Right lobe of liver (tissue), 6 donors: ENCODE measurements around the gene PCID2. TPM values are rescaled to one million over a fixed set of nuclear protein-coding genes. Genes with fewer than 3 reads are reported as not detected.
A peak's percentile ranks its signal among the peaks of the same experiment; 100 is the strongest.

Experiments
- ATAC-seq, 4 donors: fragments of 200-7000 bp; cut with Tn5 transposase; one replicate each; pipeline ENCODE4 v1.9.1; 2020; ENCODE audit warnings: mild to moderate bottlenecking in 4 of 4, moderate library complexity in 4 of 4
- DNase-seq, 3 donors: peaks; one replicate each; pipeline ENCODE4 v3.0.0-alpha.2; 2020
- H3K27ac ChIP-seq, 3 donors: fragments of 200-600 bp; one replicate each; pipeline ENCODE4 v1.8.0; 2022
- H3K27me3 ChIP-seq, 2 donors: fragments of 200-600 bp; one replicate each; pipeline ENCODE4 v1.8.0; 2022
- H3K36me3 ChIP-seq, 4 donors: fragments of 200-600 bp; sonication (generic) in 1 of 4; one replicate each; pipeline versions ENCODE4 v1.5.1 to v1.8.0; 2017 to 2022; ENCODE audit warnings: control low read depth in 1 of 4
- H3K4me1 ChIP-seq, 4 donors: fragments of 200-600 bp; sonication (generic) in 1 of 4; one replicate each; pipeline versions ENCODE4 v1.5.1 to v1.8.0; 2017 to 2022; ENCODE audit warnings: control low read depth in 1 of 4
- H3K4me3 ChIP-seq, 3 donors: fragments of 200-600 bp; one replicate each; pipeline ENCODE4 v1.8.0; 2022
- H3K9me3 ChIP-seq, 4 donors: fragments of 200-600 bp; sonication (generic) in 1 of 4; one replicate each; pipeline versions ENCODE4 v1.5.1 to v1.8.0; 2017 to 2022; ENCODE audit warnings: control low read depth in 1 of 4
- POLR2A ChIP-seq: fragments of 450-650 bp; IDR thresholded peaks from one replicate; pipeline ENCODE4 v1.6.1; 2017; ENCODE audit warnings: antibody characterized with exemption, mild to moderate bottlenecking
- WGBS: methylation state at CpG from one replicate; pipeline ENCODE4 v1.1.6; 2018; ENCODE audit warnings: low coverage, low lambda C conversion rate; ENCODE audit not compliant: insufficient coverage; ENCODE audit errors: missing lambda C conversion rate; 5-methylcytosine and 5-hydroxymethylcytosine counted together
- intact Hi-C, 2 donors: fragments of 100-400 bp; cut with DNase I; formaldehyde crosslinking; loops; one replicate each; pipeline versions ENCODE4 v1.11.2 to v1.14.1; 2022
- total RNA-seq, 6 experiments: library from RNA; depleted of rRNA in 2 of 6; stranded (reverse); fragments of >200 nt in 2 of 6; fragmentation: NEBNext Ultra II Directional in 3 of 6; extraction: Animal tissue kit (Norgen Biotek cat#: 25700) in 3 of 6; gene quantifications; one replicate each; pipeline versions ENCODE4 v1.1.0 to v1.2.4, GENCODE V29; 2016 to 2023
- TF ChIP-seq, protein P1 (sequence below), 4 donors: fragments of 200-600 bp in 3 of 4; fragments of 450-650 bp in 1 of 4; IDR thresholded peaks; one replicate each; pipeline versions ENCODE4 v1.5.1 to v1.8.0; 2016 to 2022; ENCODE audit warnings: antibody characterized with exemption in 4 of 4, mild to moderate bottlenecking in 2 of 4
- donor health status: DM: no; HTN: yes; CAD: no.
- donor health status: DM: no; HTN: no; CAD: no.
- donor health status: DM: no; HTN: no; CAD: no.
- donor health status: DM: no; HTN: yes; CAD: no.
- donor health status: DM: no; HTN: yes; CAD: no.

PCID2 gene
- total RNA-seq, 6 experiments from 2014 or later: 15.1 to 24.9 (median 19.4) TPM

GRCh38 chr13:113155982-113156655, 52.4 kb downstream of the PCID2 start:
- no peak for ATAC-seq
- no peak overlapping the region for H3K27ac ChIP-seq
- intact Hi-C loops: loop anchor here in 1 of 2 donors (5.0 kb wide), 1 partner anchor 51 kb away; the partner anchor contains the start of genes CUL4A and PCID2
- no peak for DNase-seq
- 84% methylated on average over 8 of the region's 9 CpGs for WGBS
- H3K36me3 ChIP-seq: peaks cover 0 to 11% (median 2%) of the 10 kb centered on the region in 4 donors
- H3K4me1 ChIP-seq: peaks cover 0 to 15% (median 0%) of the 10 kb centered on the region in 4 donors
- H3K4me3 ChIP-seq: no peak overlapping the region
- TF ChIP-seq, protein P1, sequence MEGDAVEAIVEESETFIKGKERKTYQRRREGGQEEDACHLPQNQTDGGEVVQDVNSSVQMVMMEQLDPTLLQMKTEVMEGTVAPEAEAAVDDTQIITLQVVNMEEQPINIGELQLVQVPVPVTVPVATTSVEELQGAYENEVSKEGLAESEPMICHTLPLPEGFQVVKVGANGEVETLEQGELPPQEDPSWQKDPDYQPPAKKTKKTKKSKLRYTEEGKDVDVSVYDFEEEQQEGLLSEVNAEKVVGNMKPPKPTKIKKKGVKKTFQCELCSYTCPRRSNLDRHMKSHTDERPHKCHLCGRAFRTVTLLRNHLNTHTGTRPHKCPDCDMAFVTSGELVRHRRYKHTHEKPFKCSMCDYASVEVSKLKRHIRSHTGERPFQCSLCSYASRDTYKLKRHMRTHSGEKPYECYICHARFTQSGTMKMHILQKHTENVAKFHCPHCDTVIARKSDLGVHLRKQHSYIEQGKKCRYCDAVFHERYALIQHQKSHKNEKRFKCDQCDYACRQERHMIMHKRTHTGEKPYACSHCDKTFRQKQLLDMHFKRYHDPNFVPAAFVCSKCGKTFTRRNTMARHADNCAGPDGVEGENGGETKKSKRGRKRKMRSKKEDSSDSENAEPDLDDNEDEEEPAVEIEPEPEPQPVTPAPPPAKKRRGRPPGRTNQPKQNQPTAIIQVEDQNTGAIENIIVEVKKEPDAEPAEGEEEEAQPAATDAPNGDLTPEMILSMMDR (IDR thresholded peaks at IDR 0.05): no peak
- TF ChIP-seq POLR2A: no peak
- H3K27me3 ChIP-seq: no peaks in the 10 kb centered on the region
- H3K9me3 ChIP-seq: no peaks in the 10 kb centered on the region

- Histone ChIP-seq H3K4me3 (no peak overlapping the region), H3K4me1 (peaks cover 0 to 15% (median 0%) of the 10 kb centered on the region in 4 donors), H3K36me3 (peaks cover 0 to 2% (median 0%) of the 10 kb centered on the region in 4 donors), H3K27ac (peak overlapping the region in 1 of 3 donors; percentile 54), H3K27me3 (no peaks in the 10 kb centered on the region), H3K9me3 (no peaks in the 10 kb centered on the region)
- intact Hi-C loops: loop anchor here in 1 of 2 donors (5.0 kb wide), 1 partner anchor 52 kb away; the partner anchor contains the start of genes CUL4A and PCID2
- 100% methylated on average over 2 of the region's 3 CpGs for WGBS
- ATAC-seq (no peak), DNase-seq (no peak)
- no peak for TF ChIP-seq POLR2A
- TF ChIP-seq, protein P1 (IDR thresholded peaks at IDR 0.05): no peak
Observed at GRCh38 chr13:113155201-113155600, 53.3 kb downstream of the PCID2 start.

GRCh38 chr13:113153810-113154748, 54.4 kb downstream of the PCID2 start:
- H3K9me3 ChIP-seq: no peaks in the 10 kb centered on the region
- WGBS: 5% methylated on average over 48 of the region's 76 CpGs
- peak; percentile 49 to 59 (median 54) for ATAC-seq
- peak overlapping the region; percentile 88 to 100 (median 99) for H3K27ac ChIP-seq
- intact Hi-C loops: no loop called here
- TF ChIP-seq, protein P1 (IDR thresholded peaks at IDR 0.05): no peak
- TF ChIP-seq POLR2A: peak; percentile 80
- peak overlapping the region; percentile 50 to 61 (median 58) for H3K4me3 ChIP-seq
- DNase-seq: peak; percentile 90 to 92 (median 90)
- H3K4me1 ChIP-seq: peaks cover 0 to 19% (median 5%) of the 10 kb centered on the region in 4 donors
- H3K27me3 ChIP-seq: no peaks in the 10 kb centered on the region
- no peaks in the 10 kb centered on the region for H3K36me3 ChIP-seq

DNA sequence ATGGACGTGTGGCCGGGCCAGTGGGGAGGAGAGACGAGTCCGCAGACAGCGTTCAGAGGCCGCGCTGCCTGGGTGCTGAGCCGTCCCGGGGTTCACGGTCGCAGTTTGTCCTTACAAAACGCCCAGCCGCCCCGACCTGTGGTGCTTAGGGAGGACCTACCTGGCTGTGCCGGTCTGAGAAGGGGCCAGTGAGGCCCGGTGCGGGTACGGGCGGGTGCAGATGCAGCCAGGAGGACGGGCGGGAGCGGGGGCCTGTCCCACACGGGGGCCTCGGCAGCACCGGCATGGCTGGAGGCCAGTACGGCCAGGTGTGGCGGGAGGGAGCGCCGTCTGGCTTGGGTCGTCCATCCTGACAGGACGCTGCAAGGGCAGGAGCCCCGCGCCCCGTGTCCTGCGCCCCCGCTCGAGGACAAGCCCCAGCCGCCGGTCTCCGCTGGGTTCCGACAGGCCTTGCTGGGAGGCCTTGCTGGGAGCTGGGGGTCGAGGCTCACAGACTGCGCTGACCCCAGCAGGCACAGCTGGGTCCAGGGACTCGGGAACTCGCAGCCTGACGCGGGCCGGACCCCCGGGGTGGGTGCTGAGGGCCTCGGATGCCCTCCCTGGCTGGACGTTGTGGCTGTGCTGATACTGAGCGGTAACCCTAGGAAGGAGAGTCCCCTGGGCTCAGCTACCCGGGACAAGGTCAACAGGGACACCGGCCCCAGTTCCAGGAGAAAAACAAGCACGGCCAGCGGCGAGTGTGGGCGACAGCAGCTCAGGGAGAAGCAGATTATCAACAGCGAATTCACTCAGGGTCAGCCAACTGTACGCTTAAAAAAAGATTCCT, 55.3 kb downstream of the PCID2 start:
- H3K4me3 ChIP-seq: peak overlapping the region; percentile 50 to 61 (median 58)
- no peaks in the 10 kb centered on the region for H3K9me3 ChIP-seq
- WGBS: 1% methylated on average over 16 of the region's 60 CpGs
- TF ChIP-seq, protein P1 (IDR thresholded peaks at IDR 0.05): no peak
- TF ChIP-seq POLR2A: peak; percentile 68
- intact Hi-C loops: no loop called here
- no peaks in the 10 kb centered on the region for H3K27me3 ChIP-seq
- H3K27ac ChIP-seq: peak overlapping the region; percentile 88 to 100 (median 99)
- no peaks in the 10 kb centered on the region for H3K36me3 ChIP-seq
- peaks cover 0 to 19% (median 5%) of the 10 kb centered on the region in 4 donors for H3K4me1 ChIP-seq
- ATAC-seq (peak; percentile 23 to 68 (median 38)), DNase-seq (peak; percentile 71 to 79 (median 74))
